Activated T-helper 1 cell treated with anti-CD3 and anti-CD28 coated beads, Interleukin-12 subunit alpha, Interleukin-12 subunit beta, Interleukin-2, Interleukin-4 antibody, amounts not matched to agents 30 ng/mL and 10 ng/mL and 1 ng/mL, durations not matched to agents 14 hours and 24 hours and 36 hours (primary cell): ENCODE results near the gene SNX6. TPM values are rescaled to one million over a fixed set of nuclear protein-coding genes. Genes with fewer than 3 reads are reported as not detected.
"Not testable (repeated sequence)": the region's sequence is repeated elsewhere in the genome, so short reads cannot be mapped to it uniquely, and the experiment has no call there.

Source experiments
- DNase-seq: peaks from one replicate; pipeline ENCODE4 v3.0.0; 2021; ENCODE audit warnings: low spot score
- H3K27ac Mint-ChIP-seq: one replicate; pipeline ENCODE4 v1.8.0; 2021; ENCODE audit warnings: mild to moderate bottlenecking, mixed read lengths
- H3K27me3 Mint-ChIP-seq: one replicate; pipeline ENCODE4 v1.8.0; 2022; ENCODE audit warnings: mild to moderate bottlenecking, moderate library complexity, mixed read lengths; ENCODE audit not compliant: insufficient read depth
- H3K36me3 Mint-ChIP-seq: one replicate; pipeline ENCODE4 v1.8.0; 2021; ENCODE audit warnings: low read depth, mixed read lengths
- H3K4me1 Mint-ChIP-seq: one replicate; pipeline ENCODE4 v1.8.0; 2021; ENCODE audit warnings: low read depth, mixed read lengths
- H3K4me3 Mint-ChIP-seq: one replicate; pipeline ENCODE4 v1.8.0; 2021; ENCODE audit warnings: mild to moderate bottlenecking, moderate library complexity, mixed read lengths
- H3K9me3 Mint-ChIP-seq: one replicate; pipeline ENCODE4 v1.8.0; 2021; ENCODE audit warnings: mixed read lengths
- intact Hi-C: fragments of 100-400 bp; cut with micrococcal nuclease; formaldehyde crosslinking; loops from one replicate; pipeline ENCODE4 v1.15.1; 2024
- total RNA-seq: library from RNA; stranded (reverse); gene quantifications from 2 replicates; pipeline ENCODE4 v1.2.3, GENCODE V29; 2022

SNX6 gene
- total RNA-seq, 1 donor from 2014 or later = 75.6 TPM

DNA sequence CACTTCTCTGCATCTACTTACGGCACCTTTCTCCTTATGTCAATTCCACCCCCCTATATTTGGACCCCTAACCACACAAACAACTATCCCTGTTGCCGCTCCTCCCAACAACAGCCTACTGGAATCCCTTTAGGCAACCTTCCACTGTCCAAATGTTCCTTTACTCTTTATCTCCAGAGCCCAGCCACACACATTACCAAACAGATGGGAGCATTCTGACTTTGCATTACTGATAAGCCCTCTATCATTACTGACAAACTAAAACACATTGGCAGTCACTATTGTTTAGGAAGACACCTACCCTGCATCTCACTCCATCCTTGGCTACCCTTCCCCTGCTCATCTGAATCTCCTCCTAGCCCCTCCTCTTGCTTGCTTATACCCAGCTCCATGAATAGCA is 23.1 kb upstream of the SNX6 start:
- H3K27ac Mint-ChIP-seq, H3K4me3 Mint-ChIP-seq, H3K9me3 Mint-ChIP-seq, H3K36me3 Mint-ChIP-seq, intact Hi-C loops, H3K4me1 Mint-ChIP-seq, H3K27me3 Mint-ChIP-seq, DNase-seq: not testable (repeated sequence)

DNA sequence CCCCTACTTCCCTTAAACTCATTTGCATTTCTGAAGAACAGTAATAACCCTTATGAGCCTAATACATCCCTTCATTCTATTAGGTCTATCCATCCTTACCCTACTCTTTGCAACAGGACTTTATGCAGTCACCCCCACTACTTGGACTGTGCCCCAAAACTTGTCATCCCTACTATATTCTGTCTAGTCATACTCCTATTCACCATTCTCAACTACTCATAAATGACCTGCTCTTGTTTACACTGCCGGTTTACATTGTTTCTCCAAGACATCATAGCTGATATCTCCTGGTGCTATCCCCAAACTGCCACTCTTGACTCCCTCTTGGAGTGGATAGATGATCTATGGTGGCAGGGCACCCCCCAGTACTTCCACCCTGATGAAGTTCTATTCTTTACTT is 22.4 kb upstream of the SNX6 start:
- H3K4me3 Mint-ChIP-seq, H3K9me3 Mint-ChIP-seq, H3K27ac Mint-ChIP-seq, H3K4me1 Mint-ChIP-seq, intact Hi-C loops, DNase-seq, H3K36me3 Mint-ChIP-seq, H3K27me3 Mint-ChIP-seq: not testable (repeated sequence)

DNA sequence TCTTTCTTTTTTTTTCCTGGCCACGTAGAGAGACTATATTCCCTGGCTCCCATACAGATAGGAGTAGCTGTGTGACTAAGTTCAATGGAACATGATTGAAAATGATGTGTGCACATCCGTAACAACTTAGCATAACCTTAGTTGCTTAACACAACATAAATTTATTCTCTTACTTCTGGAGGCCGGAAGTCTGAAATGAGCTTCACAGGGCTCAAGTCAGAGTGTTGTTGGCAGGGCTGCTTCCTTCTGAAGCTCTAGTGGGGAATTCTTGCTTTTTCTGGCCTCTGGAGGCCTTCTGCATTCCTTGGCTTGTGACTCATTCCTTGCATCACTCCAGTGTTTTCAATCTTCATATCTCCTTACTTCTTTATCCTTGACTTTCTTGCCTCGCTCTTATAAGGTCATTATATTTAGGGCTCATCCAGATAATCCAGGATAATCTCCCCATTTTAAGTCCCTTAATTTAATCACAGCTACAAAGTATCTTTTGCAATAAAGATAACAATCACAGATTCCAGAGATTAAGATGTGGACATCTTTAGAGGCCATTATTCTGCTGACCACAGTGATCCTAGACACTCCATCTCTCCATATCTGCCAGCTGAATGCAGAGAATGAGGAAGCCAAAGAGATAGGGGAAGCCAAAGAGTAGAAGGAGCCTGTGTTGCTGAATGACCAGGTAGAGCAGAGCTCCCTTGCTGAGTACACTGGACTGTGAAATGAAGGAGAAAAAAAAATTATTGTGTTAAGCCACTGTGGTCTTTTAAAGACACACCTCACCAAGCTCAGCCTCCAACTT is 21.0 kb upstream of the SNX6 start:
- H3K36me3 Mint-ChIP-seq = no peaks in the 10 kb centered on the region
- H3K4me3 Mint-ChIP-seq = no peak overlapping the region
- H3K27ac Mint-ChIP-seq = no peak overlapping the region

DNA sequence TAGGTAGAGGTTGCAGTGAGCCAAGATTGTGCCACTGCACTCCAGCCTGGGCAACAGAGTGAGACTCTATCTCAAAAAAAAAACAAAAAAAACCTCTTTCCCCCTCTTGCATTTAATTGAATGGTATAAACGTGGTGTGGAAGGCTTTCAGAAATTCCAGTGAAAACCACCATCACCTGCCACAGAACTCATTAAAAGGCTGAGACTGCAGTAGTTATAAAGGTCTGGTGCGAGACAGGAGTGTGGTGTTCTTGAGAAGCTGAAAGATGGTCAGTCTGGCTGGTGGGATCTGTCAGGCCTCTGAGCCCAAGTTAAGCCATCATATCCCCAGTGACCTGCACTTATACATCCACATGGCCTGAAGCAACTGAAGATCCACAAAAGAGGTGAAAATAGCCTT is 20.1 kb upstream of the SNX6 start:
- H3K27ac Mint-ChIP-seq, H3K36me3 Mint-ChIP-seq, intact Hi-C loops, H3K9me3 Mint-ChIP-seq, DNase-seq, H3K27me3 Mint-ChIP-seq, H3K4me1 Mint-ChIP-seq, H3K4me3 Mint-ChIP-seq: not testable (repeated sequence)

More for the DNA sequence above, 21.0 kb upstream of the SNX6 start:
- DNase-seq = no peak
- Mint-ChIP-seq H3K27me3 (peaks cover 4% of the 10 kb centered on the region), H3K9me3 (no peaks in the 10 kb centered on the region), H3K4me1 (peaks cover 2% of the 10 kb centered on the region)
- intact Hi-C loops = no loop called here

DNA sequence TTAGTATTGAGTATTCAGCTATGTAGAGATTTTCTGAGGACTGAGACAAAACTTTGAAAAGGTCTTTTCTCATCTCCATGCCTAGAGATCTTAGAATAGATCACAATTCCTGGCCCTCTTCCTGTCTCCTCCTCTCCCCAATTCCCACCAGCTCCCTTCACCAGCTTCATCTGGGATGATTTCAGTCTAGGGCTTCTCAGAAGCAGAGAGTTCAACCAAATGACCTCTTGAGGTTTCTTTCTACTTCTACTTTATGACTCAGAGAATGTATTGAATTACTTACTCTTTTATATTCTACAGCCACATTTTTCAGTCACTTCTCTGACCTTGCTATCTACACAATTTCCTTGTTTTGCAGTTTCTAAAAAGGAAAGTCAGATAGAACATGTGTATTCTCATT is 19.4 kb upstream of the SNX6 start:
- H3K27ac Mint-ChIP-seq = no peak overlapping the region
- no peaks in the 10 kb centered on the region for H3K9me3 Mint-ChIP-seq

DNA sequence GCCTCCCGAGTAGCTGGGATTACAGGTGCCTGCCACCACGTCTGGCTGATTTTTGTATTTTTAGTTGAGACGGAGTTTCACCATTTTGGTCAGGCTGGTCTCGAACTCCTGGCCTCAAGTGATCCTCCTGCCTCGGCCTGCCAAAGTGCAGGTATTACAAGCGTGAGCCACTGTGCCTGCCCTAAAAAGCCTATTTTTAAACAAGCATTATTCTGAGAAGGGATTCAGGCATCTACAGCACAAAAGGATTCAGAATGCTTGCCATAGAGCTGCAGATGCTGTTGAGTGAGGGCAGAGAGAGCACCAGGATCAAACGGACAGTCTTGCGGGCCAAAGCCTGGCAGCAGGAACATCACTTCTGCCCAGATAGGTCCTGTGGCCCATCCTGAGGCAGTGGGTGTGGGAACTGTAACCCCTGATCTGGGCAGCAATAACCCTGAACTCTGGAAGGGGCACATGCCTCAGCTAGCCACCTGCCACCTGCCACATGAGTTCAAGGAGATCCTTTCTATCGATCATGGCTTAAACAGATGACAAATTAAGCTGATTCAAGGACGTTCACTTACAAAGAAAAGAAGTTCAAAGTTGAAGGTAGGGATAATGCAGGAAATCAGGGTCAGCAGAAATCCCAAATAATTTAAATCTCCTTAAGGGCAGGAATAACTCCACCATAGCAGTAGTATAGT is 16.8 kb upstream of the SNX6 start:
- peaks cover 5% of the 10 kb centered on the region for H3K4me1 Mint-ChIP-seq
- H3K4me3 Mint-ChIP-seq = no peak overlapping the region
- no peaks in the 10 kb centered on the region for H3K36me3 Mint-ChIP-seq
- no peak overlapping the region for H3K27ac Mint-ChIP-seq
- intact Hi-C loops = no loop called here
- no peak for DNase-seq
- H3K9me3 Mint-ChIP-seq = no peaks in the 10 kb centered on the region
- peaks cover 4% of the 10 kb centered on the region for H3K27me3 Mint-ChIP-seq

More for the DNA sequence above, 19.4 kb upstream of the SNX6 start:
- H3K4me1 Mint-ChIP-seq = peaks cover 5% of the 10 kb centered on the region
- intact Hi-C loops = no loop called here
- H3K4me3 Mint-ChIP-seq = no peak overlapping the region
- H3K36me3 Mint-ChIP-seq = no peaks in the 10 kb centered on the region
- DNase-seq = no peak
- H3K27me3 Mint-ChIP-seq = peaks cover 4% of the 10 kb centered on the region

DNA sequence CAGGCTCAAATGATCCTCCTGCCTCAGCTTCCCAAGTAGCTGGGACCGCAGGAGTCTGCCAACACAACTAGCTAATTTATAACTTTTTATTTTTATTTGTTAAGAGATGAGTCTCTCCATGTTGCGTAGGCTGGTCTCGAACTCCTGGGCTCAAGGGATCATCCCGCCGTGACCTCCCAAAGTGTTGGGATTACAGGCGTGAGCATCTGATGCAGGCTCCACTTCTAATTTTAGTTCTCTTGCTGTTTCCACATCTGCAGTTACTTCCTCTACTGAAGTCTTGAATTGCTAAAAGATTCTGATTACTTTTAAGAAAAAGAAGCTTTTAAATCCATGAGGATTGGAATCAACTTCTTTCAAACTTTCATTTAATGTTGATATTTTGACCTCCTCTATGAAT is 13.4 kb upstream of the SNX6 start:
- no peaks in the 10 kb centered on the region for H3K36me3 Mint-ChIP-seq
- intact Hi-C loops = no loop called here
- no peaks in the 10 kb centered on the region for H3K9me3 Mint-ChIP-seq
- H3K27me3 Mint-ChIP-seq = no peaks in the 10 kb centered on the region
- no peak overlapping the region for H3K27ac Mint-ChIP-seq
- no peak for DNase-seq
- no peak overlapping the region for H3K4me3 Mint-ChIP-seq
- H3K4me1 Mint-ChIP-seq = peaks cover 5% of the 10 kb centered on the region

DNA sequence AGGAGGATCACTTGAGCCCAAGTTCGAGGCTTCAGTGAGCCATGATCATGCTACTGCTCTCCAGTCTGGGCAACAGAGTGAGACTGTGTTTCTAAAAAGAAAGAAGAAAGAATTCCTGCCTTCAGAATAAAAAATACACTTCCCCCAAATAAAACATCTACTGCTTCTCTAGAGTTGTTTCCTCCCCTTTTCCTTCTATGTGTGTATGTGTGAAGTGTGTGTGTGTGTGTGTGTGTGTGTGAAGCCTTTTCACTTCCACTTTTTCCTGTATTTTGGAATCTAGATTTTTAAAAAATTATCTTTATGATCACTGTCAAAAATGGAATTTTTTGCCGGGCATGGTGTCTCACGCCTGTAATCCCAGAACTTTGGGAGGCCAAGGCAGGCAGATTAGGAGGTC is 12.6 kb upstream of the SNX6 start:
- H3K36me3 Mint-ChIP-seq = no peaks in the 10 kb centered on the region
- H3K27me3 Mint-ChIP-seq = no peaks in the 10 kb centered on the region
- intact Hi-C loops = no loop called here

DNA sequence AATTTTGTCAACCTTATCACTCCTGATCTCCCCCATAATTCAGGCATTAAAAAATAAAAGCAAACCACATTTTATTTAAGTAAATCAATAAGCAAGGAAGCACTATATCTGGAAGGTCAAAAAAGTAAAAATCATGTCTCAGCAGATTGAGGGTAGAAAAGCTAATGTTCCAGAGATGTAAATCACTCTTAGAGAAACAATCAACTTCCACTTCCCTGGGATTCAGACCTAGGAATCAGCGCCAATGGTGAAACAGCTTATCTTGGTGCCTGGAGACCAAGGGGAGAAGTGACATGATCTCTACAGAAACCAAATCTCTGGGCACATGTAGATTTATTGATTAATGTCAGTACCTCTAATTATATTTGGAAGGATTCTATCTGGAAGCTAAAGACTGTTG is 10.9 kb upstream of the SNX6 start:
- Mint-ChIP-seq H3K36me3 (no peaks in the 10 kb centered on the region), H3K9me3 (no peaks in the 10 kb centered on the region), H3K4me1 (peaks cover 2% of the 10 kb centered on the region), H3K4me3 (no peak overlapping the region), H3K27ac (no peak overlapping the region), H3K27me3 (no peaks in the 10 kb centered on the region)
- DNase-seq = no peak
- intact Hi-C loops = no loop called here

More for the DNA sequence above, 12.6 kb upstream of the SNX6 start:
- H3K4me1 Mint-ChIP-seq = peaks cover 5% of the 10 kb centered on the region
- no peak for DNase-seq
- no peak overlapping the region for H3K27ac Mint-ChIP-seq
- no peaks in the 10 kb centered on the region for H3K9me3 Mint-ChIP-seq
- H3K4me3 Mint-ChIP-seq = no peak overlapping the region

DNA sequence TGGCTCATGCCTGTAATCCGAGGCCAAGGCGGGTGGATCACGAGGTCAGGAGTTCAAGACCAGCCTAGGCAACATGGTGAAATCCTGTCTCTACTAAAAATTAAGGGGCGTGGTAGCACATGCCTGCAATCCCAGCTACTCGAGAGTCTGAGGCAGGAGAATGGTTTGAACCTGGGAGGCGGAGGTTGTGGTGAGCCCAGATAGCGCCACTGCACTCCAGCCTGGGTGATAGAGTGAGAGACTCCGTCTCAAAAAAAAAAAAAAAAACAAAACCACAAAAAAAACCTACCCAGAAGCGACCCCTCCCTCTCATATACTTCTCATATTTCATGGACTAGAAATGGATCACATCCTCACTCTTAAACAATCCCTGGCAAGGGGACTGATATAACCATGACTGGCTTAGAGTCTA is 4.4 kb upstream of the SNX6 start:
- H3K27me3 Mint-ChIP-seq = peaks cover 11% of the 10 kb centered on the region
- not testable (repeated sequence) for H3K4me3 Mint-ChIP-seq

DNA sequence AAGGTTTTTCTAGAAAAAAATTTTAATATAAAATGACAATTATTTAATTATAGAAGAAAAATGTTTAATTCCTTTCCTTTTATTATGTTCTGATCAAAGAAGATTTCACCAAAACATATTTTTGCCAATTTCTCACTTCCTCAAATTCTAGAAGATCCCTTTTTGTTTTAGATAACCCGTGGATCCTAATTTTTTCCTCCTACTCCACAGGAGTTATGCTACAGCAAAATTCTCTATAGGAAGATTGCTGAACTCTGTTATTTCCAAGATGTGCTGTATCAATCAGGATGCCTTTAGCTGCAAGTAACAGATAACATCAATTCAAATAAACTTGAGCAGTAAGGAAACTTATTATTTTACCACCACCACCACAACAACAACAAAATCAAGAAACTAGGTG is 3.8 kb upstream of the SNX6 start:
- intact Hi-C loops = loop anchor here (5.0 kb wide), 2 partner anchors 171 to 784 kb away; partner anchors contain the start of gene SPTSSA
- Mint-ChIP-seq H3K27ac (no peak overlapping the region), H3K9me3 (peaks cover 4% of the 10 kb centered on the region), H3K36me3 (peaks cover 4% of the 10 kb centered on the region), H3K27me3 (peaks cover 11% of the 10 kb centered on the region), H3K4me1 (peaks cover 4% of the 10 kb centered on the region), H3K4me3 (no peak overlapping the region)
- DNase-seq = no peak

More for the DNA sequence above, 4.4 kb upstream of the SNX6 start:
- not testable (repeated sequence) for DNase-seq, H3K27ac Mint-ChIP-seq, H3K9me3 Mint-ChIP-seq, H3K4me1 Mint-ChIP-seq, H3K36me3 Mint-ChIP-seq
- intact Hi-C loops = loop anchor here (5.0 kb wide), 2 partner anchors 172 to 783 kb away; partner anchors contain the start of gene SPTSSA

DNA sequence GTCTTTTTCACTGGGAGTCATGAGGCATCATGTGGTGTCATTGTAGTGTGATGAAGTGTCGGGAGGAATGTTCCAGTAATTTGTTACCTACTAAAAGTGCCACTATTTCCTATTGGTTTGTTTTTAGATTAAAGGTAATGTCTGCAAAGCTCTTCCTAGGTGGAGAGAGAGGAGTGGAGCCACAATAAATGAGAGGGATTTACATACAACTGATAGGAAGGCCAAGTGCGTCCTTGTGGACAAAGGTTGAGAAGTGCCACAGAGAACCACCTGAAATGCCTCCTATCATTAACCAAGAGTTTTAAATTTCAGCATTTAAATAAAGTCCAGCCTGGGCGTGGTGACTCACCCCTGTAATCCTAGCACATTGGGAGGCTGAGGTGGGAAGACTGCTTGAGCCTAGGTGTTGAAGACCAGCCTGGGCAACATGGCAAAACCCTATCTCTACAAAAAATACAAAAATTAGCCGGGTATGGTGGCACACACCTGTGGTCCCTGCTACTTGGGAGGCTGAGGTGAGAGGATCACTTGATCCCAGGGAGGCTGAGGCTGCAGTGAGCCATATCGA is 2.5 kb upstream of the SNX6 start:
- H3K27me3 Mint-ChIP-seq = peaks cover 11% of the 10 kb centered on the region

DNA sequence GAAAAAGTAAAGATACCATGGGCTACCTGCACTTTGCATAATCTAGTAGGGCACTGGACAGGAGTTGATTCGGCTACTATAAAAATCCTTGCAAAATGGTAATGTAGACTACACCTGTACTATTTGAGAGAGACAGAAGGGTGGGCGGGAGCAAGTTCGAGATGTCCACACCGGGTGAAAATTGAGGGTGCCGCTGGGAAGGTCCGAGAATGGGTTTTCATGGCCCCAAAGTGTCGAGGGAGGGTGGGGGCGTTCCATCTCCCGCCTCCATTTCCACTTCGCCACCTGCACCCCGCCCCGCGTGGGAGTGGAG is 648 bp downstream of the SNX6 start:
- peaks cover 15% of the 10 kb centered on the region for H3K36me3 Mint-ChIP-seq
- H3K27ac Mint-ChIP-seq = peak overlapping the region; percentile 99
- peaks cover 4% of the 10 kb centered on the region for H3K9me3 Mint-ChIP-seq
- peak overlapping the region; percentile 95 for H3K4me3 Mint-ChIP-seq
- intact Hi-C loops = loop anchor here (2.0 kb wide), 1 partner anchor 14 kb away; no protein-coding TSS in a partner anchor
- H3K4me1 Mint-ChIP-seq = peaks cover 8% of the 10 kb centered on the region
- DNase-seq = no peak
- peaks cover 11% of the 10 kb centered on the region for H3K27me3 Mint-ChIP-seq

More for the DNA sequence above, 2.5 kb upstream of the SNX6 start:
- Mint-ChIP-seq H3K27ac (no peak overlapping the region), H3K4me3 (no peak overlapping the region), H3K9me3 (peaks cover 4% of the 10 kb centered on the region), H3K36me3 (peaks cover 9% of the 10 kb centered on the region), H3K4me1 (peaks cover 8% of the 10 kb centered on the region)
- intact Hi-C loops = loop anchor here (5.0 kb wide), 2 partner anchors 170 to 785 kb away; partner anchors contain the start of gene SPTSSA
- DNase-seq = no peak
